RWPE1 (cell line): Measurements from ENCODE around the gene DPH2.

Experiments
- CTCF ChIA-PET: fragments of 350-600 bp; sonication (Branson Sonifier 250); formaldehyde crosslinking; extraction: SDS; loops from one replicate; lab custom pipeline; 2021; lab: Yijun Ruan, JAX
- POLR2A ChIA-PET: fragments of 400-600 bp; formaldehyde crosslinking; extraction: SDS; loops from one replicate; lab custom pipeline; 2020; ENCODE audit warnings: antibody characterized with exemption; ENCODE audit not compliant: low non-redundant PET; lab: Yijun Ruan, JAX
- DNase-seq: peaks from one replicate; pipeline ENCODE4 v3.0.0; 2012; ENCODE audit warnings: low spot score
- H3K27ac ChIP-seq: fragments of 450-650 bp; 2 replicates; pipeline ENCODE4 v1.5.1; 2017
- TF ChIP-seq, protein P1 (sequence below): fragments of 450-650 bp; conservative IDR thresholded peaks from 2 replicates; pipeline ENCODE4 v1.5.1; 2017; ENCODE audit warnings: low read depth, mild to moderate bottlenecking

DPH2 gene

DNA sequence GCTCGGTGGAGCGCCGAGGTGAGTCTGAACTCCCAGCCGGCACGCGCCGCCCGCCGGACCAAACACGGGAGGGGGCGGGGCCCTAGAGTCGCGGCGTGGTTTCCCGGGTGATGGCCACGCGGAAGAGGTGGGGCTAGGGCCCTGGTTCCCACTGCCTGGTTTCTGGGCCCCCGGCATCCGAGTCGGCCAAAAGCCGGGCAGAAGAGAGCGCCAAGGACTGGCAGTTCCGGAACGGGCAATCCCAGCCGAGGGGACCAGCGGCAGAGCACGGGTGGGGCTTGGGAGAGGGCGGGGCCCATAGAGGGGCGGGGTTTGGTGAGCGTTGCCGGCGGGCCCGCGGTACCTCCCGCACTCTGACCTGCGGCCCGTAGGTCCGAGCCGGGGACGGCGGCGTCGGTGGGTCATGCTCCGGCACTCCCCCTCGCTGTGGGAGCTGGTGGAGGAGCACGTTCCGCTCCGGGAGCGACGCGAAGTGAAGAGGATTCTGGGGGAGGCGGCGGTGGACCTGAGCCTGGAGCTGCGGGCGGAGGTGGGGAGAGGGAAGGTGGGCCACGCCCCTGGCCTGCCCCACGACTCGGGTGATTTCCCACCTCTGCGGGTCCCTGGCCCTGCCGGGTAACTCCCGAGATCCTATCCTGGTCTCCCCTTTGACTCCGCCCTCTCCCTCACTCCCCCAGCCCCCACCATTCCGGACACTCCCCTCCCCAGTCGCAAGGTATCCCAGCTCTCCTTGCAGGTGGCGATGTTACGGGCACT, 21.8 kb downstream of the DPH2 start, which contains the start of gene CCDC24:
CCDC24 (plus strand) TSS at position 124 of the 756 bp plus-strand sequence; CDS start at position 404, 280 bp downstream.
- DNase-seq: peak; percentile 85
- TF ChIP-seq, protein P1, sequence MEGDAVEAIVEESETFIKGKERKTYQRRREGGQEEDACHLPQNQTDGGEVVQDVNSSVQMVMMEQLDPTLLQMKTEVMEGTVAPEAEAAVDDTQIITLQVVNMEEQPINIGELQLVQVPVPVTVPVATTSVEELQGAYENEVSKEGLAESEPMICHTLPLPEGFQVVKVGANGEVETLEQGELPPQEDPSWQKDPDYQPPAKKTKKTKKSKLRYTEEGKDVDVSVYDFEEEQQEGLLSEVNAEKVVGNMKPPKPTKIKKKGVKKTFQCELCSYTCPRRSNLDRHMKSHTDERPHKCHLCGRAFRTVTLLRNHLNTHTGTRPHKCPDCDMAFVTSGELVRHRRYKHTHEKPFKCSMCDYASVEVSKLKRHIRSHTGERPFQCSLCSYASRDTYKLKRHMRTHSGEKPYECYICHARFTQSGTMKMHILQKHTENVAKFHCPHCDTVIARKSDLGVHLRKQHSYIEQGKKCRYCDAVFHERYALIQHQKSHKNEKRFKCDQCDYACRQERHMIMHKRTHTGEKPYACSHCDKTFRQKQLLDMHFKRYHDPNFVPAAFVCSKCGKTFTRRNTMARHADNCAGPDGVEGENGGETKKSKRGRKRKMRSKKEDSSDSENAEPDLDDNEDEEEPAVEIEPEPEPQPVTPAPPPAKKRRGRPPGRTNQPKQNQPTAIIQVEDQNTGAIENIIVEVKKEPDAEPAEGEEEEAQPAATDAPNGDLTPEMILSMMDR: no peak
- ChIA-PET CTCF (interaction anchor here (0.6 to 1.0 kb wide), 5 partner anchors 14 to 580 kb away, joined by 3 to 5 read pairs (median 4); no protein-coding TSS in a partner anchor), POLR2A (interaction anchor here (0.7 kb wide), 1 partner anchor 53 kb away, joined by 3 read pairs; no protein-coding TSS in a partner anchor)
- peak within 1 kb of the TSS; percentile 87 for H3K27ac ChIP-seq

GRCh38 chr1:43992232-43992995, 22.6 kb downstream of the DPH2 start:
- TF ChIP-seq, protein P1: no peak
- ChIA-PET CTCF (interaction anchor here (0.6 to 1.5 kb wide), 7 partner anchors 13 to 579 kb away, joined by 3 to 5 read pairs (median 4); no protein-coding TSS in a partner anchor), POLR2A (interaction anchor here (0.7 kb wide), 1 partner anchor 54 kb away, joined by 3 read pairs; no protein-coding TSS in a partner anchor)
- DNase-seq: no peak
- peak overlapping the region; percentile 87 for H3K27ac ChIP-seq

DNA sequence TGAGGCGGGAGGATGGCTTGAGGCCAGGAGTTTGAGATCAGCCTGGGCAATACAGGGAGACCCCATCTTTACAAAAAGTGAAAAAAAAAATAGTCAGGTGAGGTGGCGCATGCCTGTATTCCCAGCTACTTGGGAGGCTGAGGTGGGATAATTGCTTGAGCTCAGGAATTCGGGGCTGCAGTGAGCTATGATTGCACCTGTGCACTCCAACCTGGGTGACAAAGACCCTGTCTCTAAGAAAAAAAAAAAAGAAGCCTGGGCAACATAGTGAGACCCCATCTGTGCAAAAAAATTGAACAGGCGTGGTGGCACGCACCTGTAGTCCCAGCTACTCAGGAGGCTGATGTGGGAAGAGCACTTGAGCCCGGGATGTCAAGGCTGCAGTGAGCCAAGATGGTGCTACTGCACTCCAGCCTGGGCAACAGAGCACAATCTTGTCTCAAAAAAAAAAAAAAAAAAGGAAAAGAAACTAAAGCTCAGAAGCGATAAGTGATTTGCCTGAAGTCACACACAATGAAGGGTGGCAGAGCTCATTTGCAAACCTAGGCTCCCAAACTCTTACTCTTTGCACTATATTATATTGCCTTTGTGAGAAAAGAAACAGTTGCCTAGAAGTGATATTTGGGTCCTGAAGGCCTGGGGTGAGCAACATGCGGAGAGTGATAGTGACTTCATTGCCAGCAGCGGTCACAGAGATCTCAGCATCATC, 23.6 kb downstream of the DPH2 start:
- POLR2A ChIA-PET: no interaction called here
- peak overlapping the region; percentile 87 for H3K27ac ChIP-seq
- TF ChIP-seq, protein P1: no peak
- CTCF ChIA-PET: interaction anchor here (0.8 to 1.5 kb wide), 3 partner anchors 13 to 385 kb away, joined by 3 to 5 read pairs (median 5); no protein-coding TSS in a partner anchor
- no peak for DNase-seq

DNA sequence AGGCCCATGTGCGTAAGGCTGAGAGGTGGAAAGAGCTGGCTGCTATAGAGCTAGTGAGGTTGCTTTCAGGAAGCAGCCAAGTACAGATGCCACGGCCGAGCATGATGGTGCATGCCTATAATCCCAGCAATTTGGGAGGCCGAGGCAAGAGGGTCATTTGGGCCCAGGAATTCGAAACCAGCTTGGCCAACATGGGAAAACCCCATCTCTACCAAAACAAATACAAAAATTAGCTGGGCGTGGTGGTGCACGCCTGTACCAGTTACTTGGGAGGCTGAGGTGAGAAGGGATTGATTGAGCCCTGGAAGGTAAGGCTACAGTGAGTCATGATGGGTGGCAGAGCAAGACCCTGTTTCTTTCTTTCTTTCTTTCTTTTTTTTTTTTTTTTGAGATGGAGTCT, 24.3 kb downstream of the DPH2 start:
- DNase-seq: no peak
- CTCF ChIA-PET: no interaction called here
- H3K27ac ChIP-seq: peak overlapping the region; percentile 87
- POLR2A ChIA-PET: no interaction called here
- TF ChIP-seq, protein P1: no peak

DNA sequence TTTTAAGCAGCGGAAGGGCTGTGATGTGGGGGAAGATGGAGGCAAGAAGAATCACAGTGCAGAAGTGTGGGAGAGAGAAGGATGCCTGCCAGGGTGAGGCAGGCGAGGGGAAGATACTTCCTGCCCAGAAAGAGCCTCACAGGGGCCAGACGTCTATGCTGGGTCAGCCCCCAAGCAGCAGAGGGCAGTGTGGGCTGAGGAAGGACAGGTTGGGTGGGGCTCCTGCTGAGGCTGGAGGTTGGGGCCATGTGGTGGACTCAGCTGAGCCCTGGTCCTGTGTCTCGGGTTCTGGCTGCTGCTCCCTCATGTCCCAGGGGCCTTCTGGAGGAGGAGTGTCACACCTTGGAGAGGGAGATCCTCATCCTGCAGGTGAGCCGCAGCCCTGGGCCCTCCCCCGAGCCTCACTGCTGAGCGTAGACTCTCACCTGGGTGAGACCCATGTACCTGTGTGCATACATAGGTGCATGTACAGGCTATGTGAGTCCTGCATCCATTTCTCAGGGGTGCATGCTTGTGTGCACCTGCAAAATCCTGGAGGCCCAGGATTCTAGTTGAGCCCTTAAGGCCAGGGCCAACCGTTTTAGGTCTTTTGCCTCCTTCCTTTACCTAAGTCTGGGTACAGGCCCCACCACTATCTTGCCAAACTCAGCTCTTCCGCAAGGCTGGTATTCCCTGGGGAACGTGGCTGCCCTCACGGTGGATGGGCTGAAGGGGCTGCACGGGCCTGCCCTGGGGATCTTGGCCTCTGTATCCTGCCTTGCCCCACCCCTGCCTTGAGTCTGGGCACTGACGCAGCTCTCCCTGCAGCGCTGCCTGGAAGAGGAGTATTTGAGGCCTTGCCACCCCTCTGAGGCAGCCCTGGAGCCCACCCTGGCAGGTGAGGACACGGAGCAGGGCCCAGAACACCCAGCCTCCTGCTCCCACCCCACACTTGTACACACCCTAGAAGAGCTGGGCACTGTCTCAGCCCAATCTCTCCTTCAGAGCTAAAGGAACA, 25.3 kb downstream of the DPH2 start:
- peak overlapping the region; percentile 87 for H3K27ac ChIP-seq
- TF ChIP-seq, protein P1: no peak
- POLR2A ChIA-PET: interaction anchor here (0.5 kb wide), 1 partner anchor 17 kb away, joined by 3 read pairs; no protein-coding TSS in a partner anchor
- CTCF ChIA-PET: interaction anchor here (0.9 kb wide), 1 partner anchor 41 kb away, joined by 3 read pairs; no protein-coding TSS in a partner anchor
- no peak for DNase-seq
